CD4-positive, alpha-beta T cell (primary cell): Measurements from ENCODE around the gene PYCARD. TPM values are rescaled to one million over a fixed set of nuclear protein-coding genes. Genes with fewer than 3 reads are reported as not detected.

Source experiments
- ATAC-seq: fragments of 200-7000 bp; cut with Tn5 transposase; one replicate; pipeline ENCODE4 v1.10.0; 2022; ENCODE audit warnings: mild to moderate bottlenecking; ENCODE audit not compliant: poor library complexity
- CTCF ChIA-PET: fragments of 350-600 bp; sonication (Branson Sonifier 250); formaldehyde crosslinking; loops from one replicate; lab custom pipeline; 2021; ENCODE audit warnings: antibody characterized with exemption, inconsistent platforms; lab: Charles Lee
- POLR2A ChIA-PET: fragments of 350-600 bp; sonication (Branson Sonifier 250); formaldehyde crosslinking; loops from one replicate; lab custom pipeline; 2021; ENCODE audit warnings: antibody characterized with exemption, inconsistent platforms; lab: Charles Lee
- DNase-seq, 14 experiments: peaks; one replicate each; pipeline ENCODE4 v3.0.0-alpha.2; 2013 to 2020; ENCODE audit warnings: mixed read lengths in 2 of 14
- H3K27ac ChIP-seq, 2 donors: one replicate each; pipeline versions ENCODE4 v1.5.1 to v1.7.0; 2013; ENCODE audit warnings: low read length in 2 of 2, low read depth in 1 of 2, mild to moderate bottlenecking in 1 of 2
- H3K27me3 ChIP-seq, 2 experiments: 1 replicate in 1 of 2; 2 replicates in 1 of 2; pipeline versions ENCODE4 v1.6.1 to v1.7.0; 2013; ENCODE audit warnings: low read length in 2 of 2, control low read depth in 1 of 2, mild to moderate bottlenecking in 1 of 2, moderate library complexity in 1 of 2; ENCODE audit not compliant: insufficient read depth in 2 of 2, control insufficient read depth in 1 of 2
- H3K36me3 ChIP-seq: one replicate; pipeline ENCODE4 v1.6.1; 2013; ENCODE audit warnings: low read length, control low read depth; ENCODE audit not compliant: insufficient read depth
- H3K4me1 ChIP-seq: one replicate; pipeline ENCODE4 v1.6.1; 2013; ENCODE audit warnings: low read length, control low read depth; ENCODE audit not compliant: insufficient read depth
- H3K4me3 ChIP-seq: one replicate; pipeline ENCODE4 v1.5.1; 2013; ENCODE audit warnings: mild to moderate bottlenecking, low read length, moderate library complexity
- H3K9me3 ChIP-seq, 2 experiments: 1 replicate in 1 of 2; 2 replicates in 1 of 2; pipeline versions ENCODE4 v1.6.1 to v1.7.0; 2013; ENCODE audit warnings: low read length in 2 of 2, mild to moderate bottlenecking in 2 of 2, control low read depth in 1 of 2, moderate library complexity in 1 of 2; ENCODE audit not compliant: control insufficient read depth in 1 of 2, insufficient read depth in 1 of 2
- H3K27ac Mint-ChIP-seq: one replicate; pipeline ENCODE4 v1.8.0; 2020; ENCODE audit warnings: mixed read lengths
- H3K27me3 Mint-ChIP-seq: one replicate; pipeline ENCODE4 v1.8.0; 2021; ENCODE audit warnings: mixed read lengths
- H3K36me3 Mint-ChIP-seq: one replicate; pipeline ENCODE4 v1.8.0; 2021; ENCODE audit warnings: low read depth, mixed read lengths
- H3K4me1 Mint-ChIP-seq: one replicate; pipeline ENCODE4 v1.8.0; 2021; ENCODE audit warnings: low read depth, mixed read lengths
- H3K4me3 Mint-ChIP-seq: one replicate; pipeline ENCODE4 v1.8.0; 2020; ENCODE audit warnings: mild to moderate bottlenecking, mixed read lengths
- H3K9me3 Mint-ChIP-seq: one replicate; pipeline ENCODE4 v1.8.0; 2020; ENCODE audit warnings: mixed read lengths
- CTCF ChIP-seq: fragments of 200-600 bp; IDR thresholded peaks from one replicate; pipeline ENCODE4 v1.8.0; 2022; ENCODE audit warnings: antibody characterized with exemption, mild to moderate bottlenecking
- intact Hi-C, 2 experiments: fragments of 100-400 bp; cut with DNase I in 1 of 2; cut with micrococcal nuclease in 1 of 2; formaldehyde crosslinking; loops; one replicate each; pipeline versions ENCODE4 v1.15.1 to v1.9.0; 2023 to 2025; cut with DNase I, micrococcal nuclease
- total RNA-seq, 174 experiments: library from RNA in 2 of 174; stranded (reverse) in 2 of 174; gene quantifications; one replicate each; pipeline ENCODE4 v1.2.3 and lab custom pipeline; 2021 to 2026

PYCARD gene
- total RNA-seq, 2 experiments from 2014 or later = 8.1 to 8.5 TPM

GRCh38 chr16:31219154-31219741 is 16.7 kb upstream of the PYCARD start:
- DNase-seq = peak in 1 of 14 experiments; percentile 8
- CTCF ChIA-PET = no interaction called here
- Mint-ChIP-seq H3K36me3 (no peaks in the 10 kb centered on the region), H3K27ac (no peak overlapping the region), H3K4me1 (peaks cover 16% of the 10 kb centered on the region), H3K9me3 (no peaks in the 10 kb centered on the region), H3K4me3 (no peak overlapping the region), H3K27me3 (peaks cover 49% of the 10 kb centered on the region)
- TF ChIP-seq CTCF = no peak
- no peak overlapping the region for H3K27ac ChIP-seq
- H3K9me3 ChIP-seq = peaks cover 0 to 17% of the 10 kb centered on the region in 2 experiments
- POLR2A ChIA-PET = no interaction called here
- peaks cover 38 to 47% of the 10 kb centered on the region in 2 experiments for H3K27me3 ChIP-seq
- ATAC-seq = no peak
- intact Hi-C loops = no loop called here
- no peak overlapping the region for H3K4me3 ChIP-seq
- H3K36me3 ChIP-seq = no peaks in the 10 kb centered on the region
- peaks cover 25% of the 10 kb centered on the region for H3K4me1 ChIP-seq

GRCh38 chr16:31217136-31217530 is 14.6 kb upstream of the PYCARD start:
- intact Hi-C loops = no loop called here
- ChIA-PET CTCF (no interaction called here), POLR2A (interaction anchor here (0.6 to 1.8 kb wide), 3 partner anchors 15 to 403 kb away, joined by 4 to 15 read pairs (median 8); partner anchors contain the start of genes FUS and PYCARD)
- no peak overlapping the region for H3K27ac ChIP-seq
- H3K4me3 Mint-ChIP-seq = no peak overlapping the region
- H3K4me1 ChIP-seq = peaks cover 25% of the 10 kb centered on the region
- peaks cover 0 to 17% of the 10 kb centered on the region in 2 experiments for H3K9me3 ChIP-seq
- H3K27ac Mint-ChIP-seq = no peak overlapping the region
- peaks cover 60% of the 10 kb centered on the region for H3K27me3 Mint-ChIP-seq
- H3K4me3 ChIP-seq = peak overlapping the region; percentile 38
- H3K27me3 ChIP-seq = peaks cover 40 to 49% of the 10 kb centered on the region in 2 experiments
- no peaks in the 10 kb centered on the region for H3K9me3 Mint-ChIP-seq
- ATAC-seq (no peak), DNase-seq (no peak)
- no peak for TF ChIP-seq CTCF
- no peaks in the 10 kb centered on the region for H3K36me3 Mint-ChIP-seq
- H3K36me3 ChIP-seq = no peaks in the 10 kb centered on the region
- H3K4me1 Mint-ChIP-seq = peaks cover 16% of the 10 kb centered on the region

GRCh38 chr16:31216422-31217135 is 14.0 kb upstream of the PYCARD start, which contains the start of gene PYDC1:
TSS of gene PYDC1 (minus strand) at chr16:31217135. CDS start at chr16:31217028, 107 bp downstream.
- H3K9me3 Mint-ChIP-seq = no peaks in the 10 kb centered on the region
- Histone ChIP-seq H3K36me3 (no peaks in the 10 kb centered on the region), H3K4me3 (peak within 1 kb of the TSS; percentile 38), H3K27me3 (peaks cover 40 to 49% of the 10 kb centered on the region in 2 experiments), H3K27ac (no peak within 1 kb of the TSS), H3K9me3 (peaks cover 0 to 17% of the 10 kb centered on the region in 2 experiments), H3K4me1 (peaks cover 25% of the 10 kb centered on the region)
- ChIA-PET CTCF (interaction anchor here (0.5 to 1.2 kb wide), 2 partner anchors 60 to 74 kb away, joined by 3 read pairs; no protein-coding TSS in a partner anchor), POLR2A (interaction anchor here (0.6 to 3.3 kb wide), 4 partner anchors 14 to 403 kb away, joined by 4 to 24 read pairs (median 12); partner anchors contain the start of genes FUS and PYCARD)
- ATAC-seq (no peak), DNase-seq (peak in 2 of 14 experiments; percentile 16 to 40)
- H3K36me3 Mint-ChIP-seq = no peaks in the 10 kb centered on the region
- H3K4me1 Mint-ChIP-seq = peaks cover 16% of the 10 kb centered on the region
- intact Hi-C loops = no loop called here
- no peak within 1 kb of the TSS for H3K27ac Mint-ChIP-seq
- H3K4me3 Mint-ChIP-seq = peak within 1 kb of the TSS; percentile 75
- H3K27me3 Mint-ChIP-seq = peaks cover 60% of the 10 kb centered on the region
- TF ChIP-seq CTCF = no peak
